ENCODE measurements around the gene ARID3B. TPM values are rescaled to one million over a fixed set of nuclear protein-coding genes. Genes with fewer than 3 reads are reported as not detected.

The ARID3B gene
- total RNA-seq, 1 donor from 2014 or later: 70.0 TPM

GRCh38 chr15:74569731-74570070 is 28.7 kb downstream of the ARID3B start:
- Mint-ChIP-seq H3K27me3 (ENCODE audit: unreplicated experiment) (peaks cover 1% of the 10 kb centered on the region), H3K36me3 (ENCODE audit: low read depth, unreplicated experiment) (peaks cover 24% of the 10 kb centered on the region), H3K4me1 (ENCODE audit: unreplicated experiment) (peaks cover 45% of the 10 kb centered on the region), H3K4me3 (ENCODE audit: unreplicated experiment) (no peak overlapping the region), H3K9me3 (ENCODE audit: unreplicated experiment) (no peaks in the 10 kb centered on the region), H3K27ac (ENCODE audit: unreplicated experiment) (no peak overlapping the region)
- no peak for TF ChIP-seq CTCF (IDR thresholded peaks at IDR 0.05; ENCODE audit: unreplicated experiment)
- DNase-seq (ENCODE audit: low spot score): no peak

GRCh38 chr15:74571191-74571590 is 30.2 kb downstream of the ARID3B start:
- no peak overlapping the region for H3K27ac Mint-ChIP-seq (ENCODE audit: unreplicated experiment)
- DNase-seq (ENCODE audit: low spot score): no peak
- H3K4me3 Mint-ChIP-seq (ENCODE audit: unreplicated experiment): no peak overlapping the region
- TF ChIP-seq CTCF (IDR thresholded peaks at IDR 0.05; ENCODE audit: unreplicated experiment): no peak
- no peaks in the 10 kb centered on the region for H3K9me3 Mint-ChIP-seq (ENCODE audit: unreplicated experiment)
- H3K27me3 Mint-ChIP-seq (ENCODE audit: unreplicated experiment): peaks cover 1% of the 10 kb centered on the region
- peaks cover 28% of the 10 kb centered on the region for H3K36me3 Mint-ChIP-seq (ENCODE audit: low read depth, unreplicated experiment)
- H3K4me1 Mint-ChIP-seq (ENCODE audit: unreplicated experiment): peaks cover 41% of the 10 kb centered on the region

- peaks cover 28% of the 10 kb centered on the region for H3K36me3 Mint-ChIP-seq (ENCODE audit: low read depth, unreplicated experiment)
- no peaks in the 10 kb centered on the region for H3K9me3 Mint-ChIP-seq (ENCODE audit: unreplicated experiment)
- peak overlapping the region; percentile 64 for H3K27ac Mint-ChIP-seq (ENCODE audit: unreplicated experiment)
- peak overlapping the region; percentile 77 for H3K4me3 Mint-ChIP-seq (ENCODE audit: unreplicated experiment)
- no peak for DNase-seq (ENCODE audit: low spot score)
- TF ChIP-seq CTCF (IDR thresholded peaks at IDR 0.05; ENCODE audit: unreplicated experiment): no peak
- H3K4me1 Mint-ChIP-seq (ENCODE audit: unreplicated experiment): peaks cover 23% of the 10 kb centered on the region
- H3K27me3 Mint-ChIP-seq (ENCODE audit: unreplicated experiment): no peaks in the 10 kb centered on the region
These were observed 33.0 kb downstream of the ARID3B start for GRCh38 chr15:74573987-74574386.

- no peak for TF ChIP-seq CTCF (IDR thresholded peaks at IDR 0.05; ENCODE audit: unreplicated experiment)
- no peak overlapping the region for H3K4me3 Mint-ChIP-seq (ENCODE audit: unreplicated experiment)
- no peak for DNase-seq (ENCODE audit: low spot score)
- H3K4me1 Mint-ChIP-seq (ENCODE audit: unreplicated experiment): peaks cover 46% of the 10 kb centered on the region
- peaks cover 5% of the 10 kb centered on the region for H3K27me3 Mint-ChIP-seq (ENCODE audit: unreplicated experiment)
- no peaks in the 10 kb centered on the region for H3K9me3 Mint-ChIP-seq (ENCODE audit: unreplicated experiment)
- H3K36me3 Mint-ChIP-seq (ENCODE audit: low read depth, unreplicated experiment): peaks cover 27% of the 10 kb centered on the region
- H3K27ac Mint-ChIP-seq (ENCODE audit: unreplicated experiment): no peak overlapping the region
These were observed 37.5 kb downstream of the ARID3B start for GRCh38 chr15:74578496-74578994.

- peaks cover 46% of the 10 kb centered on the region for H3K4me1 Mint-ChIP-seq (ENCODE audit: unreplicated experiment)
- no peak for DNase-seq (ENCODE audit: low spot score)
- H3K27me3 Mint-ChIP-seq (ENCODE audit: unreplicated experiment): peaks cover 5% of the 10 kb centered on the region
- H3K36me3 Mint-ChIP-seq (ENCODE audit: low read depth, unreplicated experiment): peaks cover 28% of the 10 kb centered on the region
- H3K9me3 Mint-ChIP-seq (ENCODE audit: unreplicated experiment): no peaks in the 10 kb centered on the region
- TF ChIP-seq CTCF (IDR thresholded peaks at IDR 0.05; ENCODE audit: unreplicated experiment): no peak
- H3K4me3 Mint-ChIP-seq (ENCODE audit: unreplicated experiment): no peak overlapping the region
- H3K27ac Mint-ChIP-seq (ENCODE audit: unreplicated experiment): no peak overlapping the region
These were observed 38.0 kb downstream of the ARID3B start for GRCh38 chr15:74579001-74579400.
